ENCODE data around the gene C1orf141.
"Not testable (repeated sequence)": the region's sequence is repeated elsewhere in the genome, so short reads cannot be mapped to it uniquely, and the experiment has no call there.

The C1orf141 gene

GRCh38 chr1:67084765-67085318 is 49.9 kb downstream of the C1orf141 start:
- no peak for DNase-seq

DNA sequence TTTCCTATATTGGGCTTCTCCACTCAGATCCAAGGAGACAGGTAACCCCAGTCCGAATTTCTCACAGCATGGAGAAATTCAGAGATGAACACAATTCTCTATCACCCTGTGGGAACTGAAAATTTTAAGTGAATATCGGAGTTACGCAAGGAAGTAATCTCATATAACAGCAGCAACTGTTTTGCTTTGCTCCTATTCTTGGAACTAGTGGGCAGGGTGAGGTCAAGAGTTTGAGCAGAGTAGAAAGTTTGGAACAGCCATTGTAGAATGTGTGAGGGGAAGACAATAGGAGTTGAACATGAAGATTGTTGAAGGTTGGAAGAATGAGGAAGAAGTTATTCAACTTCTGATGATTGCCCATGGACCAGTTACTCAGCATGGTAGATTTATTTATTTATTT is 56.5 kb downstream of the C1orf141 start:
- no peak for DNase-seq

GRCh38 chr1:67077593-67077992 is 57.2 kb downstream of the C1orf141 start:
- DNase-seq, result no peak

DNA sequence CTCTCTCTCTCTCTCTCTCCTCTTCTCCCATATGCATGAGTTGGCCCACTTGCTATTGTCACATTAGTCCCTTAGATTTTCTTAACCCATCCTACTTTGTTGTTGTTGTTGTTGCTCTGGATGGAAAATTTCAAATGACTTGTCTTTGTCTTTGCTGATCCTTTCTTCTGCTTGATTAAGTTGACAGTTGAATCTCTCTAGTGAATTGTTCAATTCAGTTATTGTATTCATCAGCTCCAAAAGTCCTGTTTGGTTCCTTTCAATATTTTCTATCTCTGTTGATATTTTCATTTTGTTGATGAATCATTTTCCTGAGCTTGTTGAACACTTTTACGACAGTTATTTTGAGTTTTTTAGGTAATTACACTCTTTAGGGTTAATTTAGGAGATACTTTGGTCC is 62.0 kb downstream of the C1orf141 start:
- no peak for DNase-seq

DNA sequence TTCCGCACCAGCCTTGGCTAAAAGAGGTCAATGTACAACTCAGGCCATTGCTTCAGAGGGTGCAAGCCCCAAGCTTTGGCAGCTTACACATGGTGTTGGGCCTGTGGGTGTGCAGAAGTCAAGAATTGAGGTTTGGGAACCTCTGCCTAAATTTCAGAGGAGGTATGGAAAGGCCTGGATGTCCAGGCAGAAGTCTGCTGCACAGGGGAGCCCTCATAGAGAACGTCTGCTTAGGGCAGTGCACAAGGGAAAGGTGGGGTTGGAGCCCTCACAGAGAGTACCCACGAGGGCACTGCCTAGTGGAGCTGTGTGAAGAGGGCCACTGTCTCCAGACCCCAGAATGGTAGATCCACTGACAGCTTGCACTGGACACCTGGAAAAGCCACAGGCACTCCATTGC is 67.1 kb downstream of the C1orf141 start:
- not testable (repeated sequence) for DNase-seq

- no peak for DNase-seq
Measured at GRCh38 chr1:67062412-67062811, 72.4 kb downstream of the C1orf141 start.

GRCh38 chr1:67061266-67061665 is 73.5 kb downstream of the C1orf141 start:
- DNase-seq, result no peak

DNA sequence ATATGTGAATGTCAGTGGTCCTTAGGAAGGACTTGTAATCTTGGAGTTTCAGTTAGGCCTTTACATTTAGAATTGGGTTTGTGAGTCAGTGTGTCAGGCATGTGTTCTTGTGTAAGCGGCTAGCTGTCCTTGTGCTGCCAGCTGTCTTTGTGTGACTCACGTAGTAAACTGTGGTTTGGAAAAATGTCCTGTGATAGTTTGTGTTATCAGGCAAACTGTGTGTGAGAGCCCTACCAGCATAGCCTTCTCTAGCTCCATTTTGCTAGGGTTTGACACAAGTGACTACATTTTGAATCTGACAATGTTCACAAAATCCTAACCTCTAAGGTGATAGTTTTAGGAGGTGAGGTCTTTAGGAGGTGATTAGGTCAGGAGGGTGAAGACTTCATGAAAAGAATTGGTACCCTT is 74.0 kb downstream of the C1orf141 start:
- no peak for DNase-seq

GRCh38 chr1:67059346-67059745 is 75.4 kb downstream of the C1orf141 start:
- no peak for DNase-seq

- no peak for DNase-seq
Measured at GRCh38 chr1:67058761-67059160, 76.0 kb downstream of the C1orf141 start.

GRCh38 chr1:67058242-67058641 is 76.5 kb downstream of the C1orf141 start:
- DNase-seq, result no peak

DNA sequence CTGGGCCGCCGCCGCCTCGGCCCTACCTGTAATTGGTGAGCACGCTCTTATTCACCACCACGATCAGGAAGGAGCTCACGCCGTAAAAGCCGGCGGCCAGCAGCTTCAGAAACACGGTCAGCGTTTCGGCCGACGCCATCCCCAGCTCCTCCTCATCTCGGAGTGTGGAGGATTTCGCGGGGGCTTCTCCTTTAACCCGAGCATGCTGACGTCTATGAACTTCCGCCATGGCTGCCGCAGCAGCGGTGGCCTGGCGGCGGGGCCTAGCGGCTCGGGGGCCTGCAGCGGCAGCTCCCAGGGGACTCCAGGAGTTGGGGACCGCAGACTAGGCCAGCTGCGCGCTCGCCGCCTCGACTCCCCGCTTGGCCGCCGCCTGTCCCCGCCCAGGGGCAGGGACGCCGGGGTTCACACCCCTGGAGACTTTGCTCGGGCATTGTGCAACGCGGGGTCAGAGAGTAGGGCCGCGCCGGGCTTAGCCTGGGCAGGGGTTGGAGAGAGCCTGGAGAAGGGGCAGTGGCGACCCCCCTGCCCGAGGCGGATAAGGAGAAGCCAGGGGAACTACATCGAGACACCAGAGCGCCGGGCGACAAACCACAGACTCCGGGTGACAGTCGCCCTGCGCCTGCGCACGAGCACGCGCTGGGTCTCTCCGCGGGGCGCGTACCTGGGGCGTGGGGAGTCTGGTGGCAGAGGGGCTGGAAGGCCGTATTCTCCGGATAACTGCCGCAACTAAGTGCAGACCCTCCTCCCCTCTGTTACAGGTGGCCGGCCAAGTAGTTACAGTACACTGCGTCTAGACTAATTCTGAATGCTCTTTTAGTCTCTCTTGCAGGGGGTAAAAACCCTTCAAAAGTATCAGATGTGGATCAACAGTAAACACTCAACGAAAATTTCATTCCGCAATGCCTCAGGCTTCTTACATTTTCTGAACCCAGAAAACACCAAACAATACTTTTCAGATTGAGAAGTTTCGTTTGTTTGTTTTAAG is 80.7 kb downstream of the C1orf141 start, which contains the start of gene SLC35D1:
TSS of gene SLC35D1 (minus strand) at position 364 of the 988 bp plus-strand sequence. CDS start at position 229, 135 bp downstream.
- peak; percentile 76 to 83 for DNase-seq

- peak in 1 of 2 donors; percentile 50 for DNase-seq
Measured at GRCh38 chr1:67053535-67053784, 81.3 kb downstream of the C1orf141 start.

DNA sequence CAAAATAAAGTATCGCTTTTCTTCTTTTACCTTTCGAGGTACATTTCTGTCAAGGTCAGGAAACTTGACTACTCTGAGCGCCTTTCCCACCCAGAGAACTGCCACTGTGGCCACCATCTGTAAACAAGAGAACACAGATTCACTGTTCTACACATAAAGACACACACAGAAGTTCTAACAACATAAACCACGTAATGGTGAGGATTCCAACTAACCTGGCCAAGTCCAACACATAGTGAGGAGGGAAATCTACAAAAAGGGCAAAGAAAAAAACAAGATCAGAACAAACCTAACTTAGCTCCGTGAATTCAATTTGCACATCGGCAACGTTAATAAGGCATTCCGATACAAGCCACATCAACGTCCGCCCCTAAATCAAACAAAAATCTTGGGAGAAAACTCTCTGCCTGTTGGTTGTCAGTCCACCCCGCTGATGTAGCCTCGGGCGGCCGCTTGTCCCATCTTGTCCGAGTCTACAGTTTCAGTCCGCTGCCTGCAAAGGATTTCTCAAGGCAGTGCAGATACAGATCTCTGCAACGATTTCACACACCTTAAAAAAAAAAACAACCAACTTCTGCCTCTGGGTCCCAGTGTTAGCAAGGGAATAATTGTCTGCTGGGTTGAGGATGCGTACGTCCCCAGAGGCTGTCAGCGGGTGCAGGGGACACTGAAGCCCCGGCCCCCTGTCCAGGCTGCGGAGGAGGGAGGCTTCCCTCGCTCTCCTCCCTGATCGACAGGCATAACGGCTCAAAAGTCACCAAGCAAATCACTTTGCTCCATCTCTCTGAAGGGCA is 81.8 kb downstream of the C1orf141 start:
- peak; percentile 23 to 48 for DNase-seq

- DNase-seq, result no peak
Measured at GRCh38 chr1:67051196-67051595, 83.6 kb downstream of the C1orf141 start.

DNA sequence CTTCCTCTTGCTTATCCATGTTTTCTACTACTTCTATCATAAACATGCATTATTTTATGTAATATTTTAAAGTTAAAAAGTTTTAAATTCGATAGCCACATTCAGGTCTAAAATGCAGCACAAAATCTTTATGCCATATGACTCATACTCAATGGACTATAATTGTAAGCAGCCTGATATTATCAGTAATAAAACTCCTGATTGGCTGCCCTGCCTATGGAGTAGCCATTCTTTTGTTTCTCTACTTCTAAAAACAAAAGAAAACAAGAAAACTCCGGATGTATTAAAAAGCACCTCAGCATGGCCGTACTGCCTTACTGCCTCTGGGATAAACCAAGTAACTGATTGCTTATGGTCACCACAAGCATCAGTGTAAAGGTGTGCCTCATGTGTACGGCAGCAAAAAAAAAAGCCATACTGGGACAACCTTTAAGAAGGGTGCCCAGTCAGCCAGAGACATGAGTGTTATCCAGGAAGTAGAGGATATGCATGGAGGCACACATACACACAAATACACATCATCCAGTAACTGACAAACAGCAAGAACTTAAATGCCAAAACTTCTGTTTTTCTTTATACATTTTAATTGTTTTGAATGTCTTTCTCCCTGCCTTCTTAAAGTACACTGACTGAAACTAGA is 90.0 kb downstream of the C1orf141 start:
- DNase-seq, result no peak

GRCh38 chr1:67043366-67043765 is 91.4 kb downstream of the C1orf141 start:
- DNase-seq, result no peak
